ENCODE data around the gene ACADVL. TPM values are rescaled to one million over a fixed set of nuclear protein-coding genes. Genes with fewer than 3 reads are reported as not detected.
"Not testable (repeated sequence)": the region's sequence is repeated elsewhere in the genome, so short reads cannot be mapped to it uniquely, and the experiment has no call there.

Gene ACADVL
- total RNA-seq, 4 donors from 2014 or later, result 565 to 1,687 (median 703) TPM

GRCh38 chr17:7242717-7243452 is 23.1 kb downstream of the ACADVL start:
- WGBS, result under 1% methylated on average over 49 of the region's 49 CpGs
- Histone ChIP-seq H3K9me3 (no peaks in the 10 kb centered on the region), H3K36me3 (peaks cover 44% of the 10 kb centered on the region), H3K27me3 (no peaks in the 10 kb centered on the region), H3K27ac (peak overlapping the region; percentile 98), H3K4me3 (peak overlapping the region; percentile 97), H3K4me1 (peaks cover 27% of the 10 kb centered on the region)
- DNase-seq (ENCODE audit: low spot score in 2 of 2), result peak; percentile 98 to 99
- TF ChIP-seq EP300 (IDR thresholded peaks at IDR 0.05) (no peak), POLR2AphosphoS5 (IDR thresholded peaks at IDR 0.05) (peak; percentile 7 to 98 (median 97)), CTCF (IDR thresholded peaks at IDR 0.05) (no peak), POLR2A (IDR thresholded peaks at IDR 0.05) (peak in 1 of 2 donors; percentile 50)

- Histone ChIP-seq H3K4me3 (peak overlapping the region; percentile 97), H3K9me3 (no peaks in the 10 kb centered on the region), H3K27ac (peak overlapping the region; percentile 98), H3K27me3 (no peaks in the 10 kb centered on the region), H3K4me1 (peaks cover 26% of the 10 kb centered on the region), H3K36me3 (peaks cover 44% of the 10 kb centered on the region)
- TF ChIP-seq CTCF (IDR thresholded peaks at IDR 0.05), result no peak
- 29% methylated on average over 2 of the region's 2 CpGs for WGBS
- no peak for DNase-seq (ENCODE audit: low spot score in 2 of 2)
These were observed 23.7 kb downstream of the ACADVL start for GRCh38 chr17:7243453-7243729.

- H3K9me3 ChIP-seq; DNase-seq (ENCODE audit: low spot score in 2 of 2); H3K27me3 ChIP-seq: not testable (repeated sequence)
- WGBS, result 74% methylated on average over 10 of the region's 10 CpGs
- Histone ChIP-seq H3K4me1 (peaks cover 28% of the 10 kb centered on the region), H3K4me3 (peak overlapping the region; percentile 97), H3K36me3 (peaks cover 44% of the 10 kb centered on the region), H3K27ac (peak overlapping the region; percentile 98)
These were observed 24.1 kb downstream of the ACADVL start for GRCh38 chr17:7243838-7244237.

GRCh38 chr17:7246779-7247178 is 27.0 kb downstream of the ACADVL start:
- peaks cover 34% of the 10 kb centered on the region for H3K4me1 ChIP-seq
- TF ChIP-seq POLR2AphosphoS5 (IDR thresholded peaks at IDR 0.05) (no peak), EP300 (IDR thresholded peaks at IDR 0.05) (no peak), CTCF (IDR thresholded peaks at IDR 0.05) (no peak), POLR2A (IDR thresholded peaks at IDR 0.05) (no peak)
- DNase-seq (ENCODE audit: low spot score in 2 of 2), result no peak
- peaks cover 35% of the 10 kb centered on the region for H3K36me3 ChIP-seq
- H3K4me3 ChIP-seq, result no peak overlapping the region
- 85% methylated on average over 5 of the region's 5 CpGs for WGBS
- H3K27me3 ChIP-seq, result no peaks in the 10 kb centered on the region
- no peaks in the 10 kb centered on the region for H3K9me3 ChIP-seq
- no peak overlapping the region for H3K27ac ChIP-seq

- H3K36me3 ChIP-seq, result peaks cover 34% of the 10 kb centered on the region
- DNase-seq (ENCODE audit: low spot score in 2 of 2), result no peak
- WGBS, result 73% methylated on average over 4 of the region's 4 CpGs
- no peak overlapping the region for H3K4me3 ChIP-seq
- H3K27ac ChIP-seq, result no peak overlapping the region
- no peaks in the 10 kb centered on the region for H3K9me3 ChIP-seq
- TF ChIP-seq EP300 (IDR thresholded peaks at IDR 0.05) (no peak), POLR2A (IDR thresholded peaks at IDR 0.05) (no peak), CTCF (IDR thresholded peaks at IDR 0.05) (no peak), POLR2AphosphoS5 (IDR thresholded peaks at IDR 0.05) (no peak)
- H3K4me1 ChIP-seq, result peaks cover 37% of the 10 kb centered on the region
- H3K27me3 ChIP-seq, result no peaks in the 10 kb centered on the region
These were observed 29.1 kb downstream of the ACADVL start for GRCh38 chr17:7248796-7249195.

GRCh38 chr17:7249214-7249613 is 29.5 kb downstream of the ACADVL start:
- WGBS, result 72% methylated on average over 6 of the region's 6 CpGs
- Histone ChIP-seq H3K9me3 (no peaks in the 10 kb centered on the region), H3K4me1 (peaks cover 37% of the 10 kb centered on the region), H3K4me3 (no peak overlapping the region), H3K27me3 (no peaks in the 10 kb centered on the region), H3K27ac (no peak overlapping the region), H3K36me3 (peaks cover 32% of the 10 kb centered on the region)
- DNase-seq (ENCODE audit: low spot score in 2 of 2), result no peak
- TF ChIP-seq EP300 (IDR thresholded peaks at IDR 0.05) (no peak), POLR2AphosphoS5 (IDR thresholded peaks at IDR 0.05) (no peak), CTCF (IDR thresholded peaks at IDR 0.05) (no peak), POLR2A (IDR thresholded peaks at IDR 0.05) (no peak)
